HG02970 (cell line): ENCODE measurements around the gene UBTF.

Experiments
- ATAC-seq: cut with Tn5 transposase; IDR thresholded peaks from one replicate; pipeline ENCODE4 v1.9.1; 2021; ENCODE audit warnings: mild to moderate bottlenecking, moderate library complexity, moderate number of reproducible peaks; ENCODE audit not compliant: unreplicated experiment, low FRiP score

UBTF gene

DNA sequence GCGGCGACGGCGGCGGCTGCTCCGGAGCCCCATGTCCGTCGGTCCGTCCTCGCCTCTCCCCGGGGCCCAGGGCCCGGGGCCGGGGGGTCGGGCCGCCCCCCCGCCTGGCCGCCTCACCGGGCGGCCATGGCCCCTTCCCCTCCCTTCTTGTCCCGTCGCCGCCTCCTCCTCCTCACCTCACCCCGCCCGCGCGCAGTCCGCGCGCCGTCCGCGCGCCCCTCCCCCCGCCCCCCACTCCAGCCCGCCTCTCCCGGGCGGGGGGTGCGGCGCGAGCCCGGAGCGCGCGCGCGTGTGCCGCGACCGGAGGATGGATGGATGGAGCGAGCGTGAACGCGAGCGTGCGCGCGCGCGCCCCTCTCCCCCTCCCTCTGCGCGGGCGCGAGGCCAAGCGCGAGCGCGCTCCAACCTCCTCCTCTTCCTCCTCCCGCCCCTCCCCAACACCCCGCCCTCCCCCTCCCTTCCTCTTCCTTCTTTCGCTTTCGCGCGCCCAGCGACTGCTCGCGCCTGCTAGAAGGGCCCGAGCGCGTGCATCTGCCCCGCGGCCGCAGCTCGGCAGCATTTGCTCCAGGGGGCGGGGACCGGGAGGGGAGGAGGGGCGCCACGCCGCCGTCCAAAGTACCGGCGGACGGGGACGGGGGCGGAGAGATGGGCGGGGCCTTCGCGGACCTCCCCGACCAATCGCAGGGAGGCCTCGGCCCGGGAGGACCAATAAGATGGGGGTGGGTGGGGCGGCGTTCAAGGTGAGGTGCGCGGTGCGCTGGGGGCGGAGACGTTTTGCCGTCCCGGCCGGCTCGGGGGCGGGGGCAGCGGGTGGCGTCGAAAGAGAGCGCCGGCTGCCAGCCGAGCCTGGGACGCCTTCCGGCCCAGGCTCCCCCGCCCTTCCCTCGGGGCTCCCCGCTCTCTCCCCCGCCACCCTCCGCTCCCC is 19.7 kb downstream of the UBTF start, which contains the start of gene ATXN7L3:
Gene ATXN7L3 (minus strand): TSS at position 332 of the 925 bp plus-strand sequence. CDS start 1,814 bp downstream, outside the sequence.
- ATAC-seq: peak; percentile 68

DNA sequence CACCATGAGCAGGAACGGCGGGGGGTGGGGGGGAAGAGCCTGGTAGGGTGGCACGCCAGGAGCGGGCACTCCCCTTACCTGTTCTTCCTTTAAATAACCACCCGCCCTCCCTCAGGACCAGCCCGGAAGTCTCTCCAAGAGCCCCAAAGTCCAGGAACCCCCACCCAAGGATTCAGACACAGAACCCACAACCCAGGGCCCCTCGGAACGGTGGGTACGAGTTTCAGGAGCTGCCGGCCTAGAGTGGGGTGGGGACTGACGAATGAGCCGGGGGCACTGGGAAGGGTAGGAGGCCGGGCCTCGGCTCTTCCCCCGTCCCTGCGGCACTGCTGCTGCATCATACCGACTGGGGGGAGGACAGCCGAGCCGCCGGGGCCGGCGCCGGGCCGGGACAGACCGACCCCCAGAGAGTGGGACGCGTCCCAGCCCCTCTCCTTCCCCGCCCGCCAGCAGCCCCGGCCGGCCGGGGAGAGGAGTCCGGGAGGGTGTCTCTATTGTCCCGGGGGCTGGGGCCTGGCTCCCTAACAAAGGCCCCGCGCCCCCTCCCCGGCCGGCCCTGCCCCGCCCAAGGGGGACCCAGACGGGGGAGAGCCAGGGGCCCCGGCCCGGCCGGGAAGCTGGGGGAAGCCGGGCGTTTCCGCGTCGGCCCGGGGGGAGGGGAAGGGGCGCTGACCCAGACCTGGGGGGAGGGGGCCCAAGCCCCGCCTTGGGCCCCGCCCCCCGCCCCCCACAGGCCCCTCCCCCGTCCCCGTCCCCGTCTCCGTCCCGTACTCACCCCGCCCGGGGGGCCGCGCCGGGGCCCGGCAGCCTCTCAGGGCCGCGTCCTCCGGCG is 20.5 kb downstream of the UBTF start:
- peak; percentile 14 for ATAC-seq

DNA sequence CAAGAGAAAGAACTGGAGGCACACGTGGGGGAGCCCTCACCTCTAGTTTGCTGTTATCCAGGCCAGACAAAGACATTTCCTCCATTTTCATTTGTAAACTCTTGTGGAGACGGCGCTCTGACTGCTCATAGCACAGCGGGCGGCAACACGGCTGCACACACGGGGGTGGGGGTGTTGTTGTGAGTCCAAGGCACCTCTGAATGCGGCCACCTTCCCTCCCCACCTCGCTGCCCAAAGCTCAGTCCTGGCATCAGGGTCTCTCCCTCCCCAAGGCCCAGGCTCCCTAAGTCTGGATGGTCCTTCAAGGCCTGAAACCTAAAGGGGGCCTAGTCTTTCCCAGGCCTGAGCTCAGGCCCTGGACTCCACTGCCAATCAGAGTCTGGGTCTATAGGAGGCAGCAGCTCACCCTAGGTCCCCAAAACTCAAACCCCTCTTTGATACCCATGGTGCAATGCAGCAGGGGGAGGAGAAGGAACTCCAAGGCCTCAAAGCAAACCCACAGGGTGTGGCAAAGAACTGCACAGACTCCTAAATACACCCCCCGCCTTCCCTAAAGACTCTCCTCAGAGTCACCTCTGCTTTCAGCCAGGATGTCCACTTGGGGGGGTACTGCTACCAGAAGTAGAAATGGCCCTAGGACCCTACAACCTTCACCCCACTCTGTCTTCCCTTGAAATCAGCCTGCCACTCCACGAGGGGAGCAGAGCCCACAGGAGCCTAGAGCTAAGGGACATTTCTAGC is 21.3 kb downstream of the UBTF start:
- ATAC-seq: no peak

DNA sequence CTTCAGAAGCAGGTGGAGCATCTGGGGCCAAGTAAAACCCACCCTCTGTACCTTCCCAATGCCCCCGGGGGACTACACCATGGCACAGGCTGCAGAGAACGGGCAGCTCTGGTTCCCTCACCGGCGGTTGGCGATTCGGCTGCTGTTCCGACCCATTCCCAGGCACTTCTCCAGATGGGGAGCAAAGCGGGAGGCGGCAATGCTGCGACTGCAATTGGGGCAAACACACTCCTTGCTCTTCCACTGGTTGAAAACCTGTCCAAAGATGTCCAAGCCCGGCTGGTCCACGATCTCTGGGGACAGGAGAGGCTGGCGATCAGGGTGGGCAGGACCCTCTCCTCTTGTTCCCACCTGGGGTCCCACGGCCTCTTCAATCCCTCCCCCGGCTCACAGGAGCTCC is 22.4 kb downstream of the UBTF start:
- ATAC-seq: no peak

DNA sequence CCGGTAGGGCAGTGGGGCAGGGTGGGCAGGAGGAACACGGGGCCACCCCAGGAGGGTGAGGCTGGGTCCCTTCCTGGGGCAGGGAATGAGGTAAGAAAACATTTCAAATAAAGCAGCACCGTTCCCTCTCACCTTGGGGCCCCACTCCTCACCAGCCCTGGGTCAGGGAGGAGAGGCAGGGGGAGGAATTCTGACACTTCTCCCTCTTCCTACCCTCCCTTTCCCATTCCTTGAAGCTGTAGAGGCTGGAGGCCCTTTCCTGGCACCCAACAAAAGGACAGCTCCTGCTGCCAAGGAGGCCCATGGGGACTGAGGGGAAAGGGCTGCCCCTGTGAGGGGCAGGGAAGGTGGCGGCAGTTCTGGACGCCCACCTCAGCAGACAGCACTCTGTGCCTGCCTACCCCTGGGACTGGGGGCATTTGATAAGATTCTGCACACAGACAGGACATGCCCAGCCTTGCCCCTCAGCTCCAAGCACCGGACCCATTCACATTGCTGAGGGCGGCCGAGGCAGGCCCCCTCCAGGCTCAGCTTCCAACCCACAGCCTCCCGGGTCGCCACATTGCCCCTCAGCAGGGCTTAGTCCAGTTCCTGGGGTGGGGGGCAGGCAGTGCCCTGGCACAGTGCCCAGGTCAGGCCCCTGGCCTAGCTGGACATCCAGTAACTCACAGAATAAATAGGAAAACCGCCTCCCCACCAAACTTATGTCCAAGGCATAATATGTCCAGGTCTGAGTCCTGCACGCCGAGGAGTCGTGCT is 26.0 kb downstream of the UBTF start:
- no peak for ATAC-seq

DNA sequence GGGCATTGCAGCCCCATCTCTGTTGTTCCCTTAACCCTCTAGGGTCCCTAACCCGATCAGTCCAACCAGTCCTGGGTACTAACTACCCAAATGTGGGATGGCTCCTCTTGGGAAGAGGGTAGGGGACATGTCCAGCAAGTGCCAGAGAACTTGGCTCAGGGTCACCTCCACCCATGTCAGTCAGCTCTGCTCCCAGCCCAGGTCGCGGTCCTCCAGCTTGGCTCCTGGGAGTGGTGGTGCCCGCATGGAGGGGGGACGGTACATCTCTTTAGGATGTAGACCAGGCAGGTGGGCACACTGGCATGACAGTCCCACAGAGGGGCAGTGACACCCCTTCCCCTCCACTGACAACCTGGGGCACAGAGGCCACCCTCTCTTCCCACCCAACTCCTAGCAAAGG is 26.7 kb downstream of the UBTF start:
- no peak for ATAC-seq

DNA sequence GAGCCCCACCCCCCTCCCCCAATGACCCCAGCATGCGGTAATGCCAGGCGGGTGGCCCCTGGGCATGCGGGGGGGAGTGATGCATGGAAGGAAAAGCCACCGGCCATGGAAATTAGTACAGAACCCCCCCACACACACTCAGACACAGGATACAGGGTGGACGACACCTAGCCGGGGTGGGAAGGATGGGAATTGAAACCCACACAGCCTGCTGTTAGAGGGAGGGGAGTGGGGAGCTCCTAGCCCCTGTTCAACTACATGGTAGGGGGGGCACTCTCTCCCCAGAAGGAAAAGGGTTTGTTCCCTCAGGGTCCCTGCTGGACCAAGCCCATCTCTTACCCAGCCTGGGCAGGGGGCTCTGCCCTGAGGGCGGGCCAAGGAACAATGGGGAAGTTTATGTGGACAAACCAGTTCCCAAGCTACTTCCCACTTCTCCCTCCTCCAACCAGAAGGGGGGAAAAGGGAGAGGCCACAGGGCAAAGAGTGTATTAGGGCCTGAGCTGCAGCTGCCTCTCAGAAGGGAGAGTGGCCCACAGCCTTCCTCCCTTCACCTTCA is 27.5 kb downstream of the UBTF start:
- ATAC-seq: no peak

DNA sequence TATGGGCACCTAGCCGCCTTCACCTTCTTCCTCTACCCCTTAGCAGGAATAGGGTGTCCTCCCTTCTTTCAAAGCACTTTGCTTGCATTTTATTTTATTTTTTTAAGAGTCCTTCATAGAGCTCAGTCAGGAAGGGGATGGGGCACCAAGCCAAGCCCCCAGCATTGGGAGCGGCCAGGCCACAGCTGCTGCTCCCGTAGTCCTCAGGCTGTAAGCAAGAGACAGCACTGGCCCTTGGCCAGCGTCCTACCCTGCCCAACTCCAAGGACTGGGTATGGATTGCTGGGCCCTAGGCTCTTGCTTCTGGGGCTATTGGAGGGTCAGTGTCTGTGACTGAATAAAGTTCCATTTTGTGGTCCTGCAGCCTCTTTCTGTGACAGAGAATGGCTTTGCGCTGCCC is 28.1 kb downstream of the UBTF start:
- ATAC-seq: no peak

DNA sequence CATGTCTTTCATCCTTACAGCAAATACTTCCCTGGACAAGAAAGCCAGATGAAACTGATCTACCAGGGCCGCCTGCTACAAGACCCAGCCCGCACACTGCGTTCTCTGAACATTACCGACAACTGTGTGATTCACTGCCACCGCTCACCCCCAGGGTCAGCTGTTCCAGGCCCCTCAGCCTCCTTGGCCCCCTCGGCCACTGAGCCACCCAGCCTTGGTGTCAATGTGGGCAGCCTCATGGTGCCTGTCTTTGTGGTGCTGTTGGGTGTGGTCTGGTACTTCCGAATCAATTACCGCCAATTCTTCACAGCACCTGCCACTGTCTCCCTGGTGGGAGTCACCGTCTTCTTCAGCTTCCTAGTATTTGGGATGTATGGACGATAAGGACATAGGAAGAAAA is 29.0 kb downstream of the UBTF start:
- ATAC-seq: no peak

DNA sequence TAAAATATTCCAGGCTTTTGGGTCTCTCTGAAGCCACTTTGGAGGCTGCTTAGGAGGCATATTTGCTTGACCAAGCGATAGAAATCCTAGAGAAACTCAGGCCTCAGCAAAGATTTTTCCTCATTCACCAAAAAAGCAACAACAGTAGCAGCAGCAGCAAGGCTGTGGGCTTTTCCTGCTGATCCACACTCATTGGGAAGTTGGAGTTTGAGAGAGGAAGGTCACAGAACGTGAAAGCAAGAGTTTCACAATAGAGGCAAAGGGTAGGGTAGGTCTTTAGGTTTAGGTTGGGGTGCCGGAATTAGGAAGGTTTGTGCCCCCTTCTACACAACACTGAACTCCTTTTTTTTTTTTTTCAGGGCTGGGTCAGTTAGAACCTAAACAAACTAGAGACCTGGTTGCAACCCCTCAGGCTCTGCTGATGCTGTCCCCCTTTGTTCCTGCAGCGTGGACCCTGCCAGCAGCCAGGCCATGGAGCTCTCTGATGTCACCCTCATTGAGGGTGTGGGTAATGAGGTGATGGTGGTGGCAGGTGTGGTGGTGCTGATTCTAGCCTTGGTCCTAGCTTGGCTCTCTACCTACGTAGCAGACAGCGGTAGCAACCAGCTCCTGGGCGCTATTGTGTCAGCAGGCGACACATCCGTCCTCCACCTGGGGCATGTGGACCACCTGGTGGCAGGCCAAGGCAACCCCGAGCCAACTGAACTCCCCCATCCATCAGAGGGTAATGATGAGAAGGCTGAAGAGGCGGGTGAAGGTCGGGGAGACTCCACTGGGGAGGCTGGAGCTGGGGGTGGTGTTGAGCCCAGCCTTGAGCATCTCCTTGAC is 30.7 kb downstream of the UBTF start:
- ATAC-seq: no peak

DNA sequence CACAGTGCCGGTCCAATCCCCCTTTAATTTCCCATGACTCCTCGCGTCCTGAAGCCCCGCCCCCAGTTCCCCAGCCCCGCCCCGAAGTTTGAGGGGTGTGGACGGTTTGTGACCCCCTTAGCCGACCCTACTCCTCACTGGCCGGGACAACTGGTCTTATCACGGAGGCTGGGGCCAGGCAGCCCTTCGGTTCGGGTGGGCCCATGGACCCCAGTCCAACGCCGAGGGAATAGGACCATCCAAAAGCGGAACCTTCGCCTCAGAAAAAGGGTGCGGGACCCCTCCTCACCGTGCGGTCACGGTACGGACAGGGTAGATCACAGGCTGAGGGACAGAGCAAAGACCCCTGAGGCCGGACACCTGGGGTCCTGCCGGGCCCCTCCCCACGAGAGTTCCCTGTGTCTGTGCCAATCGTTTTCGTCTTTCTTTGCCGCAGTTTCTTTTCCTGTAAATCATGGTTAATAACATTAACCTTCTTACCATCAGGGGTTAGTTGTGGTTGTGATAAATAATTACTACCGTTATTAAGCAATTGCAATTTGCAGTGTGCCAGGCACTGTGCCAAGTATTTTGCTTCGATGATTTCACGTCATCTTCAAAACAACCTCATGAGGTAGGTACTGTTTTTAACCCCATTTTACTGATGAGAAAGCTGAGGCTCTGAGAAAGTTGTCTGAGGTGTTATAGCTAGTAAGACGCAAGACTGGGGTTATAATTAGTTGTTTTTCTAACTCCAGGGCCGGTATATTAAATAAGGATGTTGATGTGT is 32.2 kb downstream of the UBTF start:
- ATAC-seq: peak; percentile 44

DNA sequence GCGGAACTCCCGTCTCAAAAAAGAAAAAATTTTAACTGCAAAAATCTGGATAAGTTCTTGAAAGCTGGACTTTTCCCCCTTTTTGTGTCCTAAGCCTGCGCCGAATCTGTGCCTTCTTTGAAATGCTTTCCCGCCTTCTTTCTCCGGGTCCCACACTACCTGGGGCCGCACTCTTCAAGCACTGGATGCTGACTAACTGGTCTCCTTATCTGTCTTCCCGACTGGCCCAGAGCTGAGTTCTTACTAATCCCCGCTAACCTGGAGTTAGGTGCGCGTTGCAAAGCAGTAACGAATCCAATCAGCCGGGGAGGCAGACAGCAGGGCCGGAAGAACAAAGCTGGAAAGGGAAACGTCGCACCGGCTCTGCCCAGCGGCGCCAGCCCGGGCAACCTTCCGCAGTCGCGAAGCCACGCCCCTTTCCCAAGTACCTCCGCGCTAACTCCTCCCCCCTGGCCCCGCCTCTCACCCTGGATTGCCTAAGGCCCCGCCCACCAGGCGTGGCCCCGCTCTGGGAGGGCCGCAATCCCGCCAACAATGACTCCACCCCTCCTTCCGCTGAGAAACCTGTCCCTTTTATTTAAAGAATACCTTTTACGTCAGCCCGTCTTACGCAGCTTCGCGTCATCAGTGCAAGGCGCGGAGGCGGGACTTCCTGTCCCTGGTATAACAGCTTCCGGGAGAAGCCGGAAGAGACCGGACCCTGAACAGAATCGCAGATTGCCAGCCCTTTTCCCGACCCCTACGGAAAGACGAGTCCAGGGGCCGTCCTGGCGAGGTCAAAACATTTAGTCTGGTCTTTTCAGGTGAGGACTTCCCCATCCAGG is 33.0 kb downstream of the UBTF start, which contains the start of gene TMUB2:
Gene TMUB2 (plus strand): TSS at position 666 of the 824 bp plus-strand sequence. CDS start 737 bp downstream, outside the sequence.
- ATAC-seq: peak; percentile 92

DNA sequence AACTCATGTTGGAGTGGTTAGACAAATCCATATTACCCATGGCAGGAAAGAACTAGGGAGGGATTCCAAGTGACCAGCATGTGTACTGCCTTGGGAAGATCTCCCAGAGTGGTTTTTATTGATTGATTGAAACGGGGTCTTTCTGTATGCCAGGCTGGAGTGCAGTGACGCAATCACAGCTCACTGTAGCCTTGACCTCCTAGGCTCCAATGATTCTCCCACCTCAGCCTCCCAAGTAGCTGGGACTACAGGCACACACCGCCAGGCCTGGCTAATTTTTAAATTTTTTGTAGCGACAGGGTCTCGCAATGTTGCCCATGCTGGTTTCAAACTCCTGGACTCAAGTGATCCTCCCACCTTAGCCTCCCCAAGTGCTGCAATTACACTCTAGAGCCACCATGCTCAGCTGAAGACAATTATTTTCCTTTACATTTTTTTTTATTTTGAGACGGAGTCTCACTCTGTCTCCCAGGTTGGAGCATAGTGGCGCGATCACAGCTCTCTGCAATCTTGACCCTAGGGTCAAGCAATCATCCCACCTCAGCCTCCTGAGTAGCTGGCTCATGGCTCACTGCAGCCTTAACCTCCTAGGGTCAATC is 35.2 kb downstream of the UBTF start:
- no peak for ATAC-seq

DNA sequence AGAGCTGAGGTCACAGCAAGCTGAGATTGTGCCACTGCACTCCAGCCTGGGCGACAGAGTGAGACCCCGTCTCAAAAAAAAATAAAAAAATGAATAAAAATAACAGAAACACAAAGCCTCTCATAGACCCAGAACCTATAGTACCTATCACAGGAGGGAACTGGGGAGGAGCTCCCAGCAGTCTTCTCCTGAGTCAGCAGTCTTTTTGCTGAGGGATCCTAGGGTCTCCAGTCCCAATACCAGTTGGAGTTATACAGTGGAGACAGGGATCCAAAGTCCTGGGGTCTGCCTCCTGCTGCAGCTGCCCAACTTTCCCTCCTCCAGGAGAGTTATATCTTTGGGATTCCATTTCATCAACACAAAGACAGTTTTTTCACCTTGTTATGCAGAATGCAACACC is 36.5 kb downstream of the UBTF start:
- no peak for ATAC-seq

DNA sequence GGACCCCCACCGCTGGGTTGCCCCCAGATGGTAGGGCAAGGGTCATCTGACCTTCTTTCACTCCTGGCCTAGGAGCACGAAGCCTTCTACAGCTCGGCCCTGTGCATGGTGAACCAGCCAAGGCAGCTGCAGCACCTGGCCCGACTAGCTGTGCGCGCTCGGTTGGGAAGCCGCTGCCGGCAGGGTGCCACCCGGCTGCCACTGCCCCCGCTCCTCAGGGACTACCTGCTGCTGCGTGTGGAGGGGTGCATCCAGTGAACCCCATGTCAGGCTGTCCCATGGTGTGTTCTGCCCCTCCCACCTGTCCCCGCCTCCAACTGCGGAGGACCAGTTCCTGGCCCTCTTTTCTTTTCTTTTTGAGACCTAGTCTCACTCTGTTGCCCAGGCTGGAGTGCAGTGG is 41.3 kb downstream of the UBTF start:
- ATAC-seq: no peak

DNA sequence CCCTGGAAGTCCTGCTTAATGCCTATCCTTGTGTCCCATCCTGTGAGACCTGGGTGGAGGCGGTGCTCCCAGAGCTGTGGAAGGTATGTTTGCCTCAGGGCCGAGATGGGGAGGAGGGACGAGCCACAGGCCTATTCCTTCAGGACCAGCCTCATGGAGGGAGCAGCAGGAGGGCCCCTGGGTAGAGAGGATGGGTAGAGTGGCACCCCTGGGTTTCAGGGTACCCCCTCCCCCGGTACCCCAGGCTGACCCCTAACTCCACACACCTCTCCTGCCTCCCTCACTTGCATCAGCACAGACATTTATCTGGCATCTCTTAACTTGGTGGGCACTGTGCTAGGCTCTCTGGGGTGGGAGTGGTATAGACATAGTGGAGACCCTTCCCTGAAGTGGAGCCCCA is 41.8 kb downstream of the UBTF start:
- ATAC-seq: no peak
